ENCODE results near the gene SNAI1.
"Not testable (repeated sequence)": the region's sequence is repeated elsewhere in the genome, so short reads cannot be mapped to it uniquely, and the experiment has no call there.

Gene SNAI1

GRCh38 chr20:49987015-49987867 is 4.5 kb downstream of the SNAI1 start:
- DNase-seq (ENCODE audit: low read depth): no peak

GRCh38 chr20:49987868-49988690 is 5.3 kb downstream of the SNAI1 start:
- no peak for DNase-seq (ENCODE audit: low read depth)

- no peak for DNase-seq (ENCODE audit: low read depth)
Measured at GRCh38 chr20:49989234-49990065, 6.7 kb downstream of the SNAI1 start.

GRCh38 chr20:49990271-49990720 is 7.5 kb downstream of the SNAI1 start:
- no peak for DNase-seq (ENCODE audit: low read depth)

GRCh38 chr20:49993301-49993751 is 10.5 kb downstream of the SNAI1 start:
- no peak for DNase-seq (ENCODE audit: low read depth)

- DNase-seq (ENCODE audit: low read depth): no peak
Measured at GRCh38 chr20:49995586-49995985, 12.8 kb downstream of the SNAI1 start.

- not testable (repeated sequence) for DNase-seq (ENCODE audit: low read depth)
Measured at GRCh38 chr20:49998478-49999188, 15.9 kb downstream of the SNAI1 start.

- no peak for DNase-seq (ENCODE audit: low read depth)
Measured at GRCh38 chr20:49999329-49999728, 16.5 kb downstream of the SNAI1 start.

- DNase-seq (ENCODE audit: low read depth): not testable (repeated sequence)
Measured at GRCh38 chr20:50000548-50001222, 17.9 kb downstream of the SNAI1 start.

GRCh38 chr20:50001784-50002311 is 19.1 kb downstream of the SNAI1 start:
- no peak for DNase-seq (ENCODE audit: low read depth)

GRCh38 chr20:50003253-50003656 is 20.5 kb downstream of the SNAI1 start:
- DNase-seq (ENCODE audit: low read depth): no peak

- DNase-seq (ENCODE audit: low read depth): no peak
Measured at GRCh38 chr20:50004229-50004628, 21.4 kb downstream of the SNAI1 start.

GRCh38 chr20:50005471-50005981 is 22.7 kb downstream of the SNAI1 start:
- DNase-seq (ENCODE audit: low read depth): no peak

- no peak for DNase-seq (ENCODE audit: low read depth)
Measured at GRCh38 chr20:50007369-50007768, 24.6 kb downstream of the SNAI1 start.

- no peak for DNase-seq (ENCODE audit: low read depth)
Measured at GRCh38 chr20:50008007-50008406, 25.2 kb downstream of the SNAI1 start.

- no peak for DNase-seq (ENCODE audit: low read depth)
Measured at GRCh38 chr20:50009521-50010454, 27.0 kb downstream of the SNAI1 start.

GRCh38 chr20:50011597-50011996 is 28.8 kb downstream of the SNAI1 start:
- DNase-seq (ENCODE audit: low read depth): not testable (repeated sequence)

GRCh38 chr20:50012282-50013263 is 29.8 kb downstream of the SNAI1 start:
- DNase-seq (ENCODE audit: low read depth): no peak
